Smooth muscle cell of the brain vasculature (primary cell): ENCODE data around the gene TPM4.
"Not testable (repeated sequence)": the region's sequence is repeated elsewhere in the genome, so short reads cannot be mapped to it uniquely, and the experiment has no call there.

Experiments
- DNase-seq: peaks from one replicate; pipeline ENCODE4 v3.0.0-alpha.2; 2012; ENCODE audit warnings: low read depth, low spot score

The TPM4 gene

DNA sequence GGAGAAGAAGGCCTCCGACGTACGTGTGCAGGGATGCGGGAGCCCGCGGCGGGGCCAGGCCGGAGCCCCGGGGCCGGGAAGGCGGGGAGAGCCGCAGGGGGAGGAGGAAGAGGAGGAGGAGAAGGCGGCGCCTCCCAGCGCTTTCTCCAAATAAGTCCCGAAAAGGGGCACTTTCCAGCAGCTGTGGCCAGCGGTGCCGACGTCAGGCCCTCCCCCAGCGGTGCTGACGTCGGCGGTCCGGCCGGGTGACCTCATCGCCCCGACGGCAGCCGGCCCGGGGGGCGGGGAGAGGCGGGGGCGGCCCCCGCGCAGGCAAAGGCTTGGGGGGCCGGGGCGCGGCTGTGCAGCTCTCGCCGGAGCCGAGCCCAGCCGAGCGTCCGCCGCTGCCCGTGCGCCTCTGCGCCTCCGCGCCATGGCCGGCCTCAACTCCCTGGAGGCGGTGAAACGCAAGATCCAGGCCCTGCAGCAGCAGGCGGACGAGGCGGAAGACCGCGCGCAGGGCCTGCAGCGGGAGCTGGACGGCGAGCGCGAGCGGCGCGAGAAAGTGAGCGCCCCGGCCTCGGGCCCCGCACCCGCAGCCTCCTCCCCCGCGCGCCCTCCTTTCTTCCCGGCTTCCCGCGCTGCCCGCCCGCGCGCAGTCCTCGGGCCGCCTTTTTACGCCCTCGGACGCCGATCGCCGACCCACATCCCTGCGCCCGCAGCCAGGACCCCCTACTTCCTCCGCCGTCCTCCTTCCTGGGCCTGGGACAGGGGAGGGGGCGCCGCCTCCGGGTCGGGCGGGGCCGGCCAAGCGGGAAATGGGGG is at the start of gene TPM4:
Gene TPM4, plus strand, starts transcription at position 342 of the 804 bp plus-strand sequence. Its CDS starts 71 bp downstream, at position 413.
- DNase-seq: peak; percentile 89

DNA sequence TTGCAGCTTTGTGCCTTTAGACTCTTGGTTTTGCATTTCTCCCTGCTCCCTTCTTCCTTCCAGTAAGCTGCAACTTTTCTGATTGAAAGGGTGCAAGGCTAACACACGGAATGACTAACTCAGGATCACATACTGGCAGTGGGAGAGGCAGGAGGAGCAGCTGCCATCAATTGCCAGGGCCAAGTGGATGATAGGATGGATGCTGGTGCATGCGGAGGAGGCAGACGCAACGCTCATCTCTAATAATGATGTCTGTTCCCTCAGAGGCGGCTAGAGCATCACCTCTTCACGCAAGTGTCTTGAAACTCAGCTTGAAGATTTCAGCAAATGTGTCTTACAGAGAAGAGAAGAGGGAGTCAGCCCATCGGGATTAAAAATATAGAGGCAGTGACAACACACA is 49.5 kb upstream of the TPM4 start:
- no peak for DNase-seq

DNA sequence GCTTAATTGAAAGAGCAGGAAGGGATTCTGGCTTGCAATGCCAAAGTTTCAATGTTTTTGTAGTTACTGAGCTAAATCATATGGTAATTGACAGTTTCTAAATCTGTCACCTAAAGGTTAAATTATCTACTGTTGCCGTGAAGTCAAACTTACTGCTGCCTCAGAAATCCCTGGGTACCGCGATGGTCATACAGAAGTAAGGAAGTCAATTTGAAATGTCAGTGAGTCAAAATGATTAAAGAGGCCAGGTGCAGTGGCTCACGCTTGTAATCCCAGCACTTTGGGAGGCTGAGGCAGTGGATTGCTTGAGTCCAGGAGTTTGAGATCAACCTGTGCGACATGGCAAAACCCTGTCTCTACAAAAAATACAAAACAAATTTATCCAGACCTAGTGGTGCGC is 48.8 kb upstream of the TPM4 start:
- DNase-seq: no peak

DNA sequence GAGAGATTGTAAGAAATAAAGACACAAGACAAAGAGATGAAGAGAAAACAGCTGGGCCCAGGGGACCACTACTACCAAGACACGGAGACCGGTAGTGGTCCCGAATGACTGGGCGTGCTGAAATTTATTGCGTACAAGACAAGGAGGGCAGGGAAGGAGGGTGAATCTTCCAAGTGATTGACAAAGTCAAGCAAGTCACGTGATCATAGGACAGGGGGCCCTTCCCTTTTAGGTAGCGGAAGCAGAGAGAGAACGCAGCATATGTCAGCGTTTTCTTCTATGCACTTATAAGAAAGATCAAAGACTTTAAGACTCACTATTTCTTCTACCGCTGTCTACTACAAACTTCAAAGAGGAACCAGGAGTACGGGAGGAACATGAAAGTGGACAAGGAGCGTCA is 46.1 kb upstream of the TPM4 start:
- DNase-seq: not testable (repeated sequence)

DNA sequence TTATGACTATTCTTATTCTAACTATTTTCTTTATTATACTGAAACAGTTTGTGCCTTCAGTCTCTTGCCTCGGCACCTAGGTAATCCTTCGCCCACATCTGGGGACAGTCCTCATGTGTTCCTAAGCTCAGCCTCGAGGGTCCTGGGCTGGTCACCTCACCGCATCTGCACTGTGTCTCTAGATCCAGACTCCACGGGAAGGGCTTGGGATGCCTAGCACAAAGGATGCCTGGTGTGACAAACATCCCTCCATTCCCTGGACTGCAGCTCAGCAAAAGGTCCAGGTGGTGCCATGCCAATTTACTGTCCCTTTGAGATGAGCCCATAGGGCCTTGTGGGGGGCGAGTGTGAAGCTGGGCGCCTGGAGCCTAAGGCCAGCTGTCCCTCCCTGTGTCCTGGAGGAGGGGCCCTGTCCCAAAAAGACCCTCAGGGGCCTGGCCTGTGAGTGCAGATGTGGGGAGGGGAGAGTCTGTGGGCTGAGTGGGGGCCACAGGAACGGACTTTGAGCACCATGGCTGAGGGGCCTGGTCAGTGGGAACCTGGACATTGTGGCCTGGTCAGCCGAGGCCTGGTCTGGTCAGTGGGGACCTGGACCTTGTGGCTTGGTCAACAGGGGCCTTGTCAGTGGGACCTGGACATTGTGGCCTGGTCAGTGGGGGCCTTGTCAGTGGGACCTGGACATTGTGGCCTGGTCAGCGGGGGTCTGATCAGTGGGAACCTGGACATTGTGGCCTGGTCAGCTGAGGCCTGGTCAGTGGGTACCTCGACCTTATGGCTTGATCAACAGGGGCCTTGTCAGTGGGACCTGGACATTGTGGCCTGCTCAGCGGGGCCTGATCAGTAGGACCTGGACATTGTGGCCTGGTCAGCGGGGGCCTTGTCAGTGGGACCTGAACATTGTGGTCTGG is 45.1 kb upstream of the TPM4 start:
- no peak for DNase-seq

DNA sequence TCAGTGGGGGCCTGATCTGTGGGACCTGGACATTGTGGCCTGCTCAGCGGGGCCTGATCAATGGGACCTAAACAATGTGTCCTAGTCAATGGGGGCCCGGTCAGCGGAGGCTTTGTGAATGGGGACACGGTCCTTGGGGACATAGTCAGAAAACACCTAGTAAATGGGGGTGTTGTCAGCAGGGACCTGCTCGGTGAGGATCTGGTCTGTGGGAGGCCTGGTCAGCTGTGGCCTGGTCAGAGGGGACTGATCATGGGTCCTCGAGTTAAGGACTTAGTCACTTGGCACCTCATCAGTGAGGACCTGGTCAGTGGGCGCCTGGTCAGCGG is 44.5 kb upstream of the TPM4 start:
- DNase-seq: no peak

DNA sequence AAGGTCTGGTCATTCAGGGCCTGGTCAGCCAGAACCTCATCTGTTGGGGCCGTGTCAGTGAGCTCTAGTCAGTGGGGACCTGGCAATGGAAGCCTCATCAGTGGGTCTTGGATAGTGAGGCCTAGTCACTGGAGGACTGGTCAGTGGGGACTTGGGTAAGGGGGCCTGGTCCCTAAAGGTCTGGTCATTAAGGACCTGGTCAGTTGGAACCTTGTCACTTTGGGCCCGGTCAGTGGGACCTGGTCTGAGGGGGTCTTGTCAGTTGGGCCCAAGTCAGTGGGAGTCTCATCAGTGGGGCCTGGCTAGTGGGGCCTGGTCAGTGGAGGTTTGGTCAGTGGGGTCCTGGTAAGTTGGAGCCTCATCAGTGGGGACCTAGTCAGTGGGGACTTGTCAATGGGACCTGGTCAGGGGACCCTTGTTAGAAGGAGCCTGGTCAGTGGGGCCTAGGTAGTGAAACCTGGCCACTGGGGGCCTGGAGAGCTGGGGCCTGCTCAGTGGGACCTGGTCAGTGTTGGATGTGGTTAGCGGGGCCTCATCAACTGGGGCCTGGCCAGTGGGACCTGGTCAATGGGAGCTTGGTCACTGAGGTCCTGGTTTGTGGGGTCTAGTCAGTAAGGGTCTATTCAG is 43.7 kb upstream of the TPM4 start:
- no peak for DNase-seq

DNA sequence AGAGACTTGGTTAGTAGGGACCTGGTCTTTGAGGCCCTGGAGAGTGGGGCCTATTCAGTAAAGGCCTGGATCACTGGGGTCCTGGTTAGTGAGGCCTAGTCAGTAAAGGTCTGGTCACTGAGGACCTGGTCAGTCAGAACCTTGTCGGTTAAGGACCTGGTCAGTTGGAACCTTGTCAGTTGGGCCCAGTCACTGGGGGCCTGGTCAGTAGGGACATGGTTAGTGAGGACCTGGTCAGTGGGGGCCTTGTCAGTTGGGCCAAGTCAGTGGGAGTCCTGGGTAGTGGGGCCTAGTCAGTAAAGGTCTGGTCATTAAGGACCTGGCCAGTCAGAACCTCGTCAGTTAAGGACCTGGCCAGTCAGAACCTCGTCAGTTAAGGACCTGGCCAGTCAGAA is 43.2 kb upstream of the TPM4 start:
- no peak for DNase-seq

DNA sequence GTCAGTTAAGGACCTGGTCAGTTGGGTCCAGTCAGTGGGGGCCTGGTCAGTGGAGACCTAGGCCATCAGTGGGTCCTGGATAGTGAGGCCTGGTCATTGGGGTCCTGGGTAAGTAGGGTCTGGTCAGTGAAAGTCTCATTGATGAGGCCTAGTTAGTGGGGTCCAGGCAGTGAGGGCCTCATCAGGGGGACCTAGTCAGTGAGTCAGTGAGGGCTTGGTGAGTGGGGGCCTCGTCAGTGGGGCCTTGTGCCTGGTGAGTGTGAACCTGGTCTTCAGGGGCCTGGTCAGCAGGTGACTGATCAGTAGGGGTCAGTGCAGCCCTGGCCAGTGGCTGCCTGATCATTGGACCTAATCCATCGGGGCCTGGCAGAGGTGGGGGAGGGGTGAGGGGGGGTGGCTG is 42.6 kb upstream of the TPM4 start:
- no peak for DNase-seq

DNA sequence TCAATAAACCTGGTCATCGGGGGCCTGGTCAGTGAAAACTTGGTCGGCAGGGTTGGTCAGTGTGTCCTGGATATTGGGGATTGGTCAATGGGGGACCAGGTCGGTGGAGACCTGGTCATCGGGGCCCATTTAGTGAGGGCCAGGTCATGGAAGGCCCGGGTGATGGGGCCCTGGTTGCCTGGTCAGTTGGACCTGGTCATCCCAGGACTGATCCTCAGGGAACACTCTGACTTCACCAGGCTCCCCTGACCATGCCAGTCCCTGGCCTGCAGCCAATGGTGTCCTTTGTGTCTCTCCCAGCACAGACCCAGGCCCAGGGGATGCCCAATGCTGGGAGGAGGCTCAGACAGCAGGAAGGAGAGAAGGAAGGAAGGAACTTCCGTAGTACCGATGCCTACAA is 42.1 kb upstream of the TPM4 start:
- DNase-seq: no peak

DNA sequence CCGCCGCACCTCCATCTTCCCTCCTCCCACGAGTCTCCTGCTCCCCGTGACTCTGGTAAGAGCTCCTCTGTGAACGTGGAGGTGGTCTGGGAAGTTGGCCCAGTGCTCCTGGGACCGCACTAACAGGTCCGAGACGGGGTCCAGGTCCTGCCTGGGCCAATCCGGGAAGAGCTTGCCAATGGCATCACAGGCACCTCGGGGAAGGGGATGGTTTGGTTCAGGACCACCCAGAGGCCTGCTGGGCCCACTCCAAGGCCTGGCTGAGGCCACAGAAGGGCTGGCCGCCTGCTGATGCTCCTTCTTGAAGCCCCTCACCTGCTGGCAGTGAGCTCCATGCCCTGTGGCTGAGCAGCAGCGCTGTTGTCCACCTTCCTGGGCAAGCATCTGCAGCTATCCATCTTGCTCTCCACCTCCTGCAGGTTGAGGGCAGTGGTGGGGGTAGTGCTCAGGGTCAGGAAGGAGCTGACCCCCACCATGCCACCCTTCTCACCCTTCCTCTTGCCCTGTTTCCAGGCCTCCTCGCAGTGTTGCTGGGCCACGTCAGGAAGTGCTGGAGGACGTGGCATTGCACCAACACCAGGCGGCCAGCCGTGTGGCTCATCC is 41.2 kb upstream of the TPM4 start:
- no peak for DNase-seq

DNA sequence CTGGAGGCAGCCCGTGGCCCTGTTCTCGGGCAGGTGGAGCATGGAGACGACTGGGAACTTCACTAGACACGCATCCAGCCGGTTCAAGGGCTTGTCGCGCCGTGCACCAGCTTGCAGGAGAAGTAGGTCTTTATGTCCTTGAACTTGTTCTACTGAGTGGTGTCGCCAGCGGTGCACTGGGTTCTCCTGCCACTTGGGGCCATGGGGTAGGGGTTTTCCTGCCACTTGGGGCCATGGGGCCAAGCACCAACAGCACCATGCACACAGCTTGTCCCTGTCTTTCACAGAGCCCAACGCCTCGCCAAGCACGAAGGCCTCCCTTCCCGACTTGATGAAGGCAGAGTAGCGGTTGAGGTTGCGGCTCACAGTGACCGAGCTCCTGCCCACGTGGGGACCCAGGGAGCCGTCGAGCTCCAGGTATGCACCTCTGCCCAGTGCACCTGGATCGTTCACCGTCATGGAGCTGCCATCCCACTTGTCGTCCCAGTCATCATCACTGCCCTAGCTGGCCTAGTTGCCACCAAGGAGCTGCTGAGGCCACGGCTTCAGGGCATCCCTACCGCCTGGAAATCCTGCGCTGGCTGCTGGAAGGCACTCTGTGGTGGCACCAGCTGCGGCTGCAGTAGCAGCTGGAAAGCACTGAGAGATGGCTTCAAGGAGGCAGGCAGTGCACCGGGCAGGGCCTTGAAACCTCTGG is 40.5 kb upstream of the TPM4 start:
- no peak for DNase-seq

DNA sequence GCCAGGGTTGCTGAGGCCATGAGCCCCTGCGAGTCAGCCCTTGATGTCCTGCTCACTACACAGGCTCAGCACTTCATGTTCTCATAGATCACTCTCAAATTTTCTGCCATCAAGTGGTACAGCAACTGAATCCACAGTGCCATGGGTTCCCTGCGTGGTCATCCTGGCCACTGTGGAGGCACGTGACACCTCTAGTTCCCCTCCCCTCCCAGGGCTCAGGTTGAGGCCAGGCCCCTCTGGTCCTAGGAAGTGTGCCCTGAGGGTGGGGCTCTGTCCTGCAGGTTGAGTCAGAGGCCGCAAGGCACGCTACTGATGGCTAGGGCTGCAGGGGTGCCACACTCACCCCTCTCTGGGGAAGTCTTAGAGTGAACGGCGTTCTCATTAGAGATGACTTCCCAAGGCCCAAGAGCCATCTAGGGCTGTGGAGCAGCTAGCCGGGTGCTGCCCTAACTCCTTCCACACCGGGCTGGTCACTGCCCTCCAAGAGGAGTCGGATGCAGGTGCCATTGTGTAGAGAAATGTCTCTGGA is 39.8 kb upstream of the TPM4 start:
- DNase-seq: no peak

DNA sequence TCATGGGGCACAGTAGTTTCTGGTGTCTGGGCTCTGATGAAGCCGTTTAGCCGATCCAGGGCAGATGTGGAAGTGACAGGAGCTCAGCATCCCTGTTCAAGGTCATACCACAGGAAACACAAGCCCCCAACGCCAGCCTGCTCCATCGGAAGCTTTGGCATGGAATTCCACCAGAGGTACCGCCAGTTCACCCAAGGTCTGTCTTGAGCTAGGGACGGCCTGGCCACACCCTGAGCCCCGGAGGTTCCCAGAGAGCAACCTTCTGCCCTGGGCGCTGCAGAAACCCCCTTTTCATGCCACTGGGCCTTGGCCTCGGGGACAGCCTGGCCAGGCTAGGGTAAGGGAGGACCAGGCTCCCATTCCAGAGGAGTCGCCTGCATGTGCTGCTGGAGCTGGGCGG is 39.4 kb upstream of the TPM4 start:
- DNase-seq: no peak

DNA sequence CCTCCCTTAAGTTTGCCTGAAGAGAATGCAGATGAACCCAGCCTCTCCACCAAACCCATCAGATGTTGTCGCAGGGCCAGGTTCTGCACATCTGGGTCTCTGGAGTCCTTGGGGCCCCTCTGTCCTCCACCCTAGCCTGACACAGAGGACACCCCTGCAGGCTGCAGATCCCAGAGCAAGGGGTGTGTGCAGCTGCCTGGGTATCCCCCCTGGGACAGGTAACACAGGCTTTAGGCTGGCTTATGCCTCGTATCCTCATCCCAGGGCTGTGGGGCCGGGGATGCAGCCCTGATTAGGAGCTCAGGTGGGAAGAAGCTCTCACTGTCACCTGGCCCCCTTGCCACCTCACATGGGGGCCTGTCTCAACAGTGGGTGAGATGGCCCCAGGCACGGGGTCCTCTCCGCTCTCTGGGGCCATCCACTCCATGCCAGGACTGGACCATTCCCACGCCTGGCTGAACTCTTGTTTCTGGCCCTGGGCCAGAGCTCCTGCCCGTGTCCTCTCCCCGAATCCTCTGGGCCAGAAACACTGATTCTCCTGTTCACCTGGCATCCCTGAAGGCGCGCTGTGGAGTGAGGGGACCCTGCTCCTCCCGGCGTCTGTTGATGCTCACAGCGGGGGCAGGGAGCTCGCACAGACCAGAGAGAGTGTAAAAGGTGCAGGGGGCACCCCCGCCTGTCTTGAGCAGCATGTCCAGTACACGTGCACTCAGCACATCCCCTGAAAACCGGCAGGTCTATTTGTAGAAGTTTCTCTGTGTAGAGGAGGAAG is 38.7 kb upstream of the TPM4 start:
- no peak for DNase-seq

DNA sequence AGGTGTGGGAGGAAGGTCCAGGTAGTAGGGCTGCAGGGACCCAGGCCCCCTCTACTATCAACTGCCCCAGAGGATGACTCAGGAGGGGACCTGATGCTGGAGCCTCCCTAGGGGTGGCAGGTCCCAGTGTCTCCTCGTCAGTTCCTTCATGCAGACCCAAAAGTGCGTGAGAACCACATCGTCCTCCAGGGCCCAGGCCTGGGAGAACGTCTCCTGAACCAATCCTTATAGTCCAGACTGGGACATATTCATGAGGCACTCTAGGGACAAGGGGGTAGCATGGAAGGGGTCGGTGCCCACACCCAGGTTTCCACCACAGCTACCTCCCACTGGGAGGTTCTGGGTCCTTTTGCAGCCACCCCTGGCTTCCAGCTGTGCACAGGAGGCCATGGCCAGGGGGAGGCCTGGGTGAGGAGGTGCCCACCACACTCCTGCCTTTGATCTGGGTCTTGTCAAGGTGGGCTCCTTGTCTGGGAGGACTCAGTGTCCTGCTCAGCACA is 38.0 kb upstream of the TPM4 start:
- no peak for DNase-seq

DNA sequence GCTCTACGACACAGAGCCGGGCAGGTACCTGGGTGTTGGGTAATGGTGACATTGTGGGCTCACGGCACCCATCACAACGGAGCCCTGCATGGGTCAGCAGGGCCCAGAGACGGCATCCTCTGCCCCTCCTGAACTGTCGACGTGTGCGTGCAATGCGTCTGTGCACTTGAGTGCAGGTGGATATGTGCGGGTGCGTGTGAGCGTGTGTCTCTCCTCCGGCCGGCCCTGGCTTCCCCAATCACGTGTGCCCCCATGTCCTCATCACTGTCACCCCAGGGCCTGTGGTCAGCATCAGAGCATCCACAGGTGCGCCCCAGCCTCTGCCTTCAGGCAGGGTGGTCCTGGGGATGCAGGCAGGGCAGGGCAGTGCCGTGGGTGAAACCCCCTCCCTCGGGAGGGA is 37.2 kb upstream of the TPM4 start:
- no peak for DNase-seq

DNA sequence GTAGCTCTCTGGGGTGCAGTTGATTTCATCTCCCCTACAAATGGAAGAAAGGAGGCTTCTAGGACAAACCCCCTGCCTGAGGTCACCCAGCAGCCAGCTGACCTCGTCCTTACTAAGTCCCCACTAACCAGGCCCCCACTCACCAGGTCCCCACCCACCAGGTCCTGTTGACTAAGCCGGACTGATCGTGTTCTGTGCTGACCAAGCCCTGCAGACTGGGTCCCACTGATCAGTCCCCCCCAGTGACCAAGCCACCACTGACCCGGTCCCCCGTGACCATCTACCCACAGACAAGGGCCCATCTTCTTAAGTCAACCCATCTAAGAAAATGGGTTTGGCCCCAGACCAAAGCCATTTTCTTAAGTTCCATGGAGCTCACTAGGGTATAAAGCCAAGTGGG is 36.8 kb upstream of the TPM4 start:
- DNase-seq: no peak

DNA sequence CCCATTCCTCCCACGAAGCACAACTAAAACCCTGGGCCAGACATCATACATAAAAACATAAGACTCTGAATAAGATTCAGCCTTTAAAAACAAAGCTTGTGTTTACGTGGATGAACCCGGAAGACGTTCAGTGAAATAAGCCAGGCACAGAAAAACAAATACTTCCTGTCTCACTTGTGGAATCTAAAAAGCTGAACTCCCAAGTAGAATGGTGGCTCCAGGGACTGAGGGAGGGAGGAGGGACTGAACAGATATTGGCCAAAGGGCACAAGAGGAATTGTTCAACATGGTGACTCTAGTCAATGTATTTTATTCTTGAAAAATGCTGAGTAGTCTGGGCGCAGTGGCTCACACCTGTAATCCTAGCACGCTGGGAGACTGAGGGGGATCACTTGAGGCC is 35.7 kb upstream of the TPM4 start:
- DNase-seq: no peak

DNA sequence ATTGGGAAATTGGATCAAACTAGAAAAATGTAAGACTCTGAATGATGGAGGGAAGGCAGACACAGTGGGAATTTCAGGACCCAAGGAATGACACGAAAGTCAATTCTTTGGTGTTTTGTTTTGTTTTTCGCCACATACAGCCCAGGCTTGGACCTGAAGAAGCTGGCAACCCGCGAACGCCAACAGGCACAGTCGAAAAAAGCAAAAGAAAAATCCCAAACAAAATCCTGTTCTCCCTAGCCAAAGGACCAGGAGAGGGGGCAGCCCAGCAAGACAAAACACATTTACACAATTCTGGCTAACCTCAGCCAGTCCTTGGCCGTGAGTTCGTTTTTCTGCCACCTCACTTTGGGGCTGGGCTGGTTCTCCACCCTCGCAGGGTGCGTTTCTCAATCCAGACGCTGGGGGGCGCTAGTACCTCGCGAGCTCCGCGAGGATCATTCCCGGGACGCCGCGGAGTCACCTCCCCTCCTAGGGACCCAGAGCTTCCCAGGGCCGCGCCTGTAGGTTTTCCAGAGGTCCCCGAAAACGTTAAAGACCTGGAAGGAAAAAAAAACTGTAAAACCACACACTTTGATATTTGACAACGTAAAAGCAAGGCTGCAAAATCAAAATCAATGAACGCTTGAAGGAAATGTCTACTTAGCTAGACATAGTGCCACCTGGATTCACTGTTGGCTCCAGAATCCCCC is 34.9 kb upstream of the TPM4 start:
- no peak for DNase-seq
